T-helper 1 cell treated with Interleukin-12 subunit alpha and Interleukin-12 subunit beta and Interleukin-4 antibody, amounts not matched to agents 30 μg/mL and 1 μg/mL, for 36 hours (primary cell): ENCODE measurements around the gene IGFBP1.

Source experiments
- H3K27ac Mint-ChIP-seq: one replicate; pipeline ENCODE4 v1.8.0; 2021; ENCODE audit warnings: mild to moderate bottlenecking, mixed read lengths
- H3K27me3 Mint-ChIP-seq: one replicate; pipeline ENCODE4 v1.8.0; 2021; ENCODE audit warnings: low read depth, mixed read lengths
- H3K36me3 Mint-ChIP-seq: one replicate; pipeline ENCODE4 v1.8.0; 2021; ENCODE audit warnings: low read depth, mixed read lengths
- H3K4me1 Mint-ChIP-seq: one replicate; pipeline ENCODE4 v1.8.0; 2021; ENCODE audit warnings: low read depth, mixed read lengths
- H3K4me3 Mint-ChIP-seq: one replicate; pipeline ENCODE4 v1.8.0; 2021; ENCODE audit warnings: mild to moderate bottlenecking, moderate library complexity, mixed read lengths
- H3K9me3 Mint-ChIP-seq: one replicate; pipeline ENCODE4 v1.8.0; 2021; ENCODE audit warnings: mixed read lengths

IGFBP1 gene

GRCh38 chr7:45910855-45911254 is 22.6 kb downstream of the IGFBP1 start:
- peaks cover 8% of the 10 kb centered on the region for H3K27me3 Mint-ChIP-seq
- no peak overlapping the region for H3K27ac Mint-ChIP-seq
- H3K4me3 Mint-ChIP-seq = no peak overlapping the region
- no peaks in the 10 kb centered on the region for H3K36me3 Mint-ChIP-seq
- H3K4me1 Mint-ChIP-seq = no peaks in the 10 kb centered on the region
- no peaks in the 10 kb centered on the region for H3K9me3 Mint-ChIP-seq

- H3K27me3 Mint-ChIP-seq = peaks cover 8% of the 10 kb centered on the region
- no peak overlapping the region for H3K27ac Mint-ChIP-seq
- no peak overlapping the region for H3K4me3 Mint-ChIP-seq
- no peaks in the 10 kb centered on the region for H3K9me3 Mint-ChIP-seq
- H3K4me1 Mint-ChIP-seq = no peaks in the 10 kb centered on the region
- H3K36me3 Mint-ChIP-seq = no peaks in the 10 kb centered on the region
Observed at GRCh38 chr7:45911311-45911710, 23.0 kb downstream of the IGFBP1 start.

GRCh38 chr7:45912972-45913371 is 24.7 kb downstream of the IGFBP1 start:
- no peaks in the 10 kb centered on the region for H3K4me1 Mint-ChIP-seq
- H3K9me3 Mint-ChIP-seq = no peaks in the 10 kb centered on the region
- H3K4me3 Mint-ChIP-seq = no peak overlapping the region
- peaks cover 17% of the 10 kb centered on the region for H3K27me3 Mint-ChIP-seq
- H3K27ac Mint-ChIP-seq = no peak overlapping the region
- no peaks in the 10 kb centered on the region for H3K36me3 Mint-ChIP-seq

- H3K36me3 Mint-ChIP-seq = no peaks in the 10 kb centered on the region
Observed at GRCh38 chr7:45914911-45915310, 26.6 kb downstream of the IGFBP1 start.

GRCh38 chr7:45915606-45916005 is 27.3 kb downstream of the IGFBP1 start:
- peaks cover 2% of the 10 kb centered on the region for H3K36me3 Mint-ChIP-seq
- peaks cover 4% of the 10 kb centered on the region for H3K4me1 Mint-ChIP-seq
- no peak overlapping the region for H3K4me3 Mint-ChIP-seq
- peaks cover 34% of the 10 kb centered on the region for H3K27me3 Mint-ChIP-seq
- H3K27ac Mint-ChIP-seq = no peak overlapping the region
- H3K9me3 Mint-ChIP-seq = no peaks in the 10 kb centered on the region

More at GRCh38 chr7:45914911-45915310, 26.6 kb downstream of the IGFBP1 start:
- Mint-ChIP-seq H3K27me3 (peaks cover 31% of the 10 kb centered on the region), H3K9me3 (no peaks in the 10 kb centered on the region), H3K27ac (no peak overlapping the region), H3K4me3 (no peak overlapping the region), H3K4me1 (no peaks in the 10 kb centered on the region)

- Mint-ChIP-seq H3K4me1 (peaks cover 5% of the 10 kb centered on the region), H3K27me3 (peaks cover 41% of the 10 kb centered on the region), H3K4me3 (no peak overlapping the region), H3K27ac (no peak overlapping the region), H3K36me3 (peaks cover 2% of the 10 kb centered on the region), H3K9me3 (no peaks in the 10 kb centered on the region)
Observed at GRCh38 chr7:45917064-45917463, 28.8 kb downstream of the IGFBP1 start.

- Mint-ChIP-seq H3K27ac (no peak overlapping the region), H3K27me3 (peaks cover 47% of the 10 kb centered on the region), H3K9me3 (no peaks in the 10 kb centered on the region), H3K36me3 (peaks cover 2% of the 10 kb centered on the region), H3K4me3 (no peak overlapping the region), H3K4me1 (peaks cover 11% of the 10 kb centered on the region)
Observed at GRCh38 chr7:45917658-45918057, 29.4 kb downstream of the IGFBP1 start.

- H3K4me1 Mint-ChIP-seq = peaks cover 19% of the 10 kb centered on the region
Observed at GRCh38 chr7:45918556-45918955, 30.3 kb downstream of the IGFBP1 start.

GRCh38 chr7:45919231-45919784 is 31.0 kb downstream of the IGFBP1 start:
- Mint-ChIP-seq H3K36me3 (peaks cover 2% of the 10 kb centered on the region), H3K27ac (no peak overlapping the region), H3K4me3 (no peak overlapping the region), H3K9me3 (no peaks in the 10 kb centered on the region), H3K4me1 (peaks cover 19% of the 10 kb centered on the region), H3K27me3 (peaks cover 61% of the 10 kb centered on the region)

More at GRCh38 chr7:45918556-45918955, 30.3 kb downstream of the IGFBP1 start:
- Mint-ChIP-seq H3K36me3 (peaks cover 2% of the 10 kb centered on the region), H3K27me3 (peaks cover 56% of the 10 kb centered on the region), H3K4me3 (no peak overlapping the region), H3K9me3 (no peaks in the 10 kb centered on the region), H3K27ac (no peak overlapping the region)

- Mint-ChIP-seq H3K36me3 (peaks cover 2% of the 10 kb centered on the region), H3K27ac (no peak overlapping the region), H3K27me3 (peaks cover 68% of the 10 kb centered on the region), H3K4me3 (peak overlapping the region; percentile 64), H3K9me3 (no peaks in the 10 kb centered on the region), H3K4me1 (peaks cover 19% of the 10 kb centered on the region)
Observed at GRCh38 chr7:45919993-45920459, 31.7 kb downstream of the IGFBP1 start.

GRCh38 chr7:45920502-45921380 is 32.5 kb downstream of the IGFBP1 start, which contains the start of gene IGFBP3:
Gene IGFBP3 (minus strand): TSS chr7:45921272. CDS start chr7:45921140, 132 bp downstream.
- Mint-ChIP-seq H3K4me1 (peaks cover 19% of the 10 kb centered on the region), H3K27me3 (peaks cover 72% of the 10 kb centered on the region), H3K36me3 (peaks cover 2% of the 10 kb centered on the region), H3K4me3 (peak within 1 kb of the TSS; percentile 64), H3K27ac (no peak within 1 kb of the TSS), H3K9me3 (no peaks in the 10 kb centered on the region)

GRCh38 chr7:45921381-45921698 is 33.1 kb downstream of the IGFBP1 start:
- no peaks in the 10 kb centered on the region for H3K9me3 Mint-ChIP-seq
- H3K4me1 Mint-ChIP-seq = peaks cover 19% of the 10 kb centered on the region
- peaks cover 72% of the 10 kb centered on the region for H3K27me3 Mint-ChIP-seq
- H3K36me3 Mint-ChIP-seq = peaks cover 2% of the 10 kb centered on the region
- H3K4me3 Mint-ChIP-seq = peak overlapping the region; percentile 21
- H3K27ac Mint-ChIP-seq = no peak overlapping the region

- Mint-ChIP-seq H3K27me3 (peaks cover 73% of the 10 kb centered on the region), H3K36me3 (peaks cover 2% of the 10 kb centered on the region), H3K4me3 (peak overlapping the region; percentile 30)
Observed at GRCh38 chr7:45921699-45922519, 33.6 kb downstream of the IGFBP1 start.

GRCh38 chr7:45922810-45923209 is 34.5 kb downstream of the IGFBP1 start:
- peaks cover 74% of the 10 kb centered on the region for H3K27me3 Mint-ChIP-seq

More at GRCh38 chr7:45921699-45922519, 33.6 kb downstream of the IGFBP1 start:
- Mint-ChIP-seq H3K4me1 (peaks cover 19% of the 10 kb centered on the region), H3K27ac (no peak overlapping the region), H3K9me3 (no peaks in the 10 kb centered on the region)

More at GRCh38 chr7:45922810-45923209, 34.5 kb downstream of the IGFBP1 start:
- H3K4me3 Mint-ChIP-seq = peak overlapping the region; percentile 26
- peaks cover 19% of the 10 kb centered on the region for H3K4me1 Mint-ChIP-seq
- no peaks in the 10 kb centered on the region for H3K9me3 Mint-ChIP-seq
- H3K27ac Mint-ChIP-seq = peak overlapping the region; percentile 52
- peaks cover 2% of the 10 kb centered on the region for H3K36me3 Mint-ChIP-seq
